ENCODE measurements around the gene SCUBE1. TPM values are rescaled to one million over a fixed set of nuclear protein-coding genes. Genes with fewer than 3 reads are reported as not detected.

SCUBE1 gene
- total RNA-seq, 1 donor from 2014 or later, result not detected

- no peak for DNase-seq (ENCODE audit: low read depth)
- H3K4me3 ChIP-seq (ENCODE audit: low read depth, low read length), result no peak overlapping the region
- no peak for TF ChIP-seq CTCF (conservative IDR thresholded peaks at IDR 0.05; ENCODE audit: low read depth, low read length)
Measured at GRCh38 chr22:43167001-43167589, 176.1 kb downstream of the SCUBE1 start.

GRCh38 chr22:43166132-43166930, 176.8 kb downstream of the SCUBE1 start:
- no peak for TF ChIP-seq CTCF (conservative IDR thresholded peaks at IDR 0.05; ENCODE audit: low read depth, low read length)
- DNase-seq (ENCODE audit: low read depth), result no peak
- H3K4me3 ChIP-seq (ENCODE audit: low read depth, low read length), result no peak overlapping the region

GRCh38 chr22:43164636-43165035, 178.5 kb downstream of the SCUBE1 start:
- DNase-seq (ENCODE audit: low read depth), result no peak

GRCh38 chr22:43163241-43163795, 179.9 kb downstream of the SCUBE1 start:
- DNase-seq (ENCODE audit: low read depth), result no peak
- TF ChIP-seq CTCF (conservative IDR thresholded peaks at IDR 0.05; ENCODE audit: low read depth, low read length), result no peak
- no peak overlapping the region for H3K4me3 ChIP-seq (ENCODE audit: low read depth, low read length)

More at GRCh38 chr22:43164636-43165035, 178.5 kb downstream of the SCUBE1 start:
- no peak overlapping the region for H3K4me3 ChIP-seq (ENCODE audit: low read depth, low read length)
- no peak for TF ChIP-seq CTCF (conservative IDR thresholded peaks at IDR 0.05; ENCODE audit: low read depth, low read length)

GRCh38 chr22:43162412-43163150, 180.6 kb downstream of the SCUBE1 start:
- no peak for TF ChIP-seq CTCF (conservative IDR thresholded peaks at IDR 0.05; ENCODE audit: low read depth, low read length)
- H3K4me3 ChIP-seq (ENCODE audit: low read depth, low read length), result no peak overlapping the region
- DNase-seq (ENCODE audit: low read depth), result no peak

GRCh38 chr22:43160497-43161126, 182.6 kb downstream of the SCUBE1 start:
- no peak overlapping the region for H3K4me3 ChIP-seq (ENCODE audit: low read depth, low read length)
- no peak for DNase-seq (ENCODE audit: low read depth)
- no peak for TF ChIP-seq CTCF (conservative IDR thresholded peaks at IDR 0.05; ENCODE audit: low read depth, low read length)

Measured in epithelial cell of proximal tubule (primary cell).